HFFc6 (cell line): Measurements from ENCODE around the gene SLC2A13. TPM values are rescaled to one million over a fixed set of nuclear protein-coding genes. Genes with fewer than 3 reads are reported as not detected.

ENCODE experiments used
- DNase-seq: peaks from one replicate; pipeline ENCODE4 v3.0.0-alpha.2; 2018
- H3K27ac Mint-ChIP-seq: 2 replicates; pipeline ENCODE4 v1.8.0; 2020; ENCODE audit warnings: mild to moderate bottlenecking, mixed read lengths
- H3K27me3 Mint-ChIP-seq: 2 replicates; pipeline ENCODE4 v1.8.0; 2021; ENCODE audit warnings: mild to moderate bottlenecking, moderate library complexity, mixed read lengths; ENCODE audit not compliant: insufficient read depth
- H3K36me3 Mint-ChIP-seq: 2 replicates; pipeline ENCODE4 v1.8.0; 2021; ENCODE audit warnings: low read depth, mixed read lengths
- H3K4me1 Mint-ChIP-seq: 2 replicates; pipeline ENCODE4 v1.8.0; 2020; ENCODE audit warnings: low read depth, mixed read lengths
- H3K4me3 Mint-ChIP-seq: 2 replicates; pipeline ENCODE4 v1.8.0; 2020; ENCODE audit warnings: mild to moderate bottlenecking, moderate library complexity, mixed read lengths
- H3K9me3 Mint-ChIP-seq: 2 replicates; pipeline ENCODE4 v1.8.0; 2020; ENCODE audit warnings: mild to moderate bottlenecking, mixed read lengths
- total RNA-seq, 6 experiments: library from RNA; stranded (reverse); fragmentation: NEBNext Ultra II Directional; extraction: Animal tissue kit (Norgen Biotek cat#: 25700); gene quantifications; 2 replicates in 1 of 6; 3 replicates in 5 of 6; pipeline ENCODE4 v1.2.3, GENCODE V29; 2021
- TF ChIP-seq, protein P1 (sequence below): fragments of 200-600 bp; sonication (generic); IDR thresholded peaks from 2 replicates; pipeline ENCODE4 v1.5.0; 2021; ENCODE audit warnings: antibody characterized with exemption, mild to moderate bottlenecking

The SLC2A13 gene
- total RNA-seq, 6 experiments from 2014 or later = 2.3 to 3.3 (median 2.9) TPM

GRCh38 chr12:39946361-39947280, 159.3 kb downstream of the SLC2A13 start:
- H3K4me3 Mint-ChIP-seq = no peak overlapping the region
- peaks cover 51% of the 10 kb centered on the region for H3K9me3 Mint-ChIP-seq
- no peaks in the 10 kb centered on the region for H3K27me3 Mint-ChIP-seq
- no peak for DNase-seq
- no peaks in the 10 kb centered on the region for H3K4me1 Mint-ChIP-seq
- H3K36me3 Mint-ChIP-seq = no peaks in the 10 kb centered on the region; the same call in 1 of the 2 replicates
- no peak overlapping the region for H3K27ac Mint-ChIP-seq
- TF ChIP-seq, protein P1, sequence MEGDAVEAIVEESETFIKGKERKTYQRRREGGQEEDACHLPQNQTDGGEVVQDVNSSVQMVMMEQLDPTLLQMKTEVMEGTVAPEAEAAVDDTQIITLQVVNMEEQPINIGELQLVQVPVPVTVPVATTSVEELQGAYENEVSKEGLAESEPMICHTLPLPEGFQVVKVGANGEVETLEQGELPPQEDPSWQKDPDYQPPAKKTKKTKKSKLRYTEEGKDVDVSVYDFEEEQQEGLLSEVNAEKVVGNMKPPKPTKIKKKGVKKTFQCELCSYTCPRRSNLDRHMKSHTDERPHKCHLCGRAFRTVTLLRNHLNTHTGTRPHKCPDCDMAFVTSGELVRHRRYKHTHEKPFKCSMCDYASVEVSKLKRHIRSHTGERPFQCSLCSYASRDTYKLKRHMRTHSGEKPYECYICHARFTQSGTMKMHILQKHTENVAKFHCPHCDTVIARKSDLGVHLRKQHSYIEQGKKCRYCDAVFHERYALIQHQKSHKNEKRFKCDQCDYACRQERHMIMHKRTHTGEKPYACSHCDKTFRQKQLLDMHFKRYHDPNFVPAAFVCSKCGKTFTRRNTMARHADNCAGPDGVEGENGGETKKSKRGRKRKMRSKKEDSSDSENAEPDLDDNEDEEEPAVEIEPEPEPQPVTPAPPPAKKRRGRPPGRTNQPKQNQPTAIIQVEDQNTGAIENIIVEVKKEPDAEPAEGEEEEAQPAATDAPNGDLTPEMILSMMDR = no peak

- Mint-ChIP-seq H3K27me3 (no peaks in the 10 kb centered on the region), H3K4me1 (no peaks in the 10 kb centered on the region), H3K36me3 (no peaks in the 10 kb centered on the region; the same call in 1 of the 2 replicates), H3K27ac (no peak overlapping the region), H3K9me3 (peaks cover 46% of the 10 kb centered on the region), H3K4me3 (no peak overlapping the region)
- no peak for DNase-seq
- TF ChIP-seq, protein P1 = no peak
These were observed 168.8 kb downstream of the SLC2A13 start for GRCh38 chr12:39937119-39937518.

- TF ChIP-seq, protein P1 = no peak
- H3K27ac Mint-ChIP-seq = no peak overlapping the region
- no peak for DNase-seq
- no peak overlapping the region for H3K4me3 Mint-ChIP-seq
- no peaks in the 10 kb centered on the region; the same call in 1 of the 2 replicates for H3K36me3 Mint-ChIP-seq
- peaks cover 41% of the 10 kb centered on the region for H3K9me3 Mint-ChIP-seq
- H3K27me3 Mint-ChIP-seq = no peaks in the 10 kb centered on the region
- H3K4me1 Mint-ChIP-seq = no peaks in the 10 kb centered on the region
These were observed 170.0 kb downstream of the SLC2A13 start for GRCh38 chr12:39935839-39936238.

DNA sequence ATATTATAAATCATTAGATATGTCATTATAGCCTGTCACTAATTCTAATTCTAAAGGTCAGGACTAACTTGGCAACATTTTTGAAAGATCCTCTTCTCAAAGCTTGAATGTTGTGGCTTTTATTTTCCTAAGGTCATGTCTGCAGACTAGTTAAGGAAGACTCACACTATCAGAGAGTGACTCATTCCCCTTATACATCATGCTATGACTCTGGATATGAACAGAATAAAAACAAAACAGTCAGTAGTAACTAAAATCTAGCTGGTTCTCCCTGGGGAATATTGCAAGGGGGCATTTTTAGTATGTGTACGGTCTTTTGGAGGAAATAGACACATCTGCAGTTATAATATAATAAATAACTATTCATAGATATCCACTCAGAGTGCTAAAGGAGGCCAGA, 170.6 kb downstream of the SLC2A13 start:
- H3K27me3 Mint-ChIP-seq = no peaks in the 10 kb centered on the region
- DNase-seq = no peak
- TF ChIP-seq, protein P1 = no peak
- H3K27ac Mint-ChIP-seq = no peak overlapping the region
- no peaks in the 10 kb centered on the region for H3K4me1 Mint-ChIP-seq
- no peak overlapping the region for H3K4me3 Mint-ChIP-seq
- H3K36me3 Mint-ChIP-seq = no peaks in the 10 kb centered on the region; the same call in 1 of the 2 replicates
- peaks cover 39% of the 10 kb centered on the region for H3K9me3 Mint-ChIP-seq

- no peak overlapping the region for H3K27ac Mint-ChIP-seq
- no peaks in the 10 kb centered on the region for H3K4me1 Mint-ChIP-seq
- DNase-seq = no peak
- H3K36me3 Mint-ChIP-seq = peaks cover 5% of the 10 kb centered on the region; the same call in 1 of the 2 replicates
- H3K4me3 Mint-ChIP-seq = no peak overlapping the region
- H3K9me3 Mint-ChIP-seq = peaks cover 42% of the 10 kb centered on the region
- no peaks in the 10 kb centered on the region for H3K27me3 Mint-ChIP-seq
- TF ChIP-seq, protein P1 = no peak
These were observed 174.0 kb downstream of the SLC2A13 start for GRCh38 chr12:39931857-39932256.
